GM19324 (cell line): Measurements from ENCODE around the gene CENPU.
"Not testable (repeated sequence)": the region's sequence is repeated elsewhere in the genome, so short reads cannot be mapped to it uniquely, and the experiment has no call there.

Experiments used
- ATAC-seq: cut with Tn5 transposase; IDR thresholded peaks from one replicate; pipeline ENCODE4 v1.9.1; 2021; ENCODE audit warnings: mild to moderate bottlenecking, moderate library complexity; ENCODE audit not compliant: unreplicated experiment, low FRiP score

Gene CENPU

GRCh38 chr4:184733654-184734524 lies at the start of gene CENPU:
TSS of gene CENPU (minus strand) at chr4:184734096. CDS start at chr4:184734062, 34 bp downstream.
- peak; percentile 96 for ATAC-seq

GRCh38 chr4:184782731-184783373 lies 49.0 kb upstream of the CENPU start:
- ATAC-seq, result peak; percentile 53

- not testable (repeated sequence) for ATAC-seq
Observed at GRCh38 chr4:184779160-184779559, 45.3 kb upstream of the CENPU start.

GRCh38 chr4:184778325-184778724 lies 44.4 kb upstream of the CENPU start:
- no peak for ATAC-seq

GRCh38 chr4:184776821-184777220 lies 42.9 kb upstream of the CENPU start:
- ATAC-seq, result no peak

GRCh38 chr4:184775854-184776555 lies 42.1 kb upstream of the CENPU start:
- no peak for ATAC-seq

GRCh38 chr4:184774152-184774551 lies 40.3 kb upstream of the CENPU start:
- ATAC-seq, result no peak

- ATAC-seq, result no peak
Observed at GRCh38 chr4:184771416-184771815, 37.5 kb upstream of the CENPU start.

GRCh38 chr4:184769141-184769765 lies 35.4 kb upstream of the CENPU start:
- no peak for ATAC-seq

- ATAC-seq, result no peak
Observed at GRCh38 chr4:184768296-184768695, 34.4 kb upstream of the CENPU start.

- no peak for ATAC-seq
Observed at GRCh38 chr4:184766446-184766845, 32.5 kb upstream of the CENPU start.

GRCh38 chr4:184765473-184766340 lies 31.8 kb upstream of the CENPU start:
- no peak for ATAC-seq

GRCh38 chr4:184764601-184765000 lies 30.7 kb upstream of the CENPU start:
- no peak for ATAC-seq

GRCh38 chr4:184763150-184763780 lies 29.4 kb upstream of the CENPU start:
- ATAC-seq, result no peak

- ATAC-seq, result no peak
Observed at GRCh38 chr4:184762100-184762499, 28.2 kb upstream of the CENPU start.

GRCh38 chr4:184760681-184761080 lies 26.8 kb upstream of the CENPU start:
- ATAC-seq, result no peak

- ATAC-seq, result no peak
Observed at GRCh38 chr4:184757810-184758209, 23.9 kb upstream of the CENPU start.

- ATAC-seq, result no peak
Observed at GRCh38 chr4:184756399-184756798, 22.5 kb upstream of the CENPU start.

- ATAC-seq, result no peak
Observed at GRCh38 chr4:184755278-184755677, 21.4 kb upstream of the CENPU start.
